GM12874 (cell line): Measurements from ENCODE around the gene DLG3.
A peak's percentile ranks its signal among the peaks of the same experiment; 100 is the strongest.

Experiments used
- TF ChIP-seq, protein P1 (sequence below): IDR thresholded peaks from 2 replicates; pipeline ENCODE4 v1.5.1; 2011; ENCODE audit warnings: low read depth, mild to moderate bottlenecking, control low read depth, low read length, moderate library complexity; ENCODE audit not compliant: insufficient read depth

The DLG3 gene

DNA sequence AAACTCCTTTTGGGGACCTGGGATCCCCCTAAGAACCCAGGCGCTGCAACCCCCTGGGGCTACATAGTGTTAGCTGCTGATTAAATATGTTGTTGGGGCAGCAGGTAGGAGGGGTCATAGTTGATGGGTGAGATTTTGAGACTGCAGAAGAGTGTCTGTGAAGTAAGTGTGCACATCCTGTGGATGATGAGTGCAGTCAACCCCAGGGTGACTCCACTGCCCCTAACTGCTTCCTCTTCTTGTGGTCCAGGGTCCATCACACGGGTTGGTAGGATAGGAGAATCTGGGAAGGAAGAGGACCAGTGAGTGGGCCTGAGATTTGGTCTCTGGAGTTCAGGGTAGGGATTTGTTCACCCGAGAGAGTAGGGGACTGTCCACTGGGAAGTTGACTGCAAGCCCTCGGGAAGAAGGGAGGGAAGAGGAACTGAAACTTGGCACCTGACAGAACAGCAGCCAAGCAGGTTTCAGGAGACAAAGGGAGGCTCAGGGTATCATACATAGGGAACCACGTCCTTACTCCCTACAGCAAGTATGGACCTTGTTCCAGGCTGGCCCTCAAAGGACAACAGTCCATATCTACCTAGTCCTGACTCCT lies 8.5 kb downstream of the DLG3 start:
- TF ChIP-seq, protein P1, sequence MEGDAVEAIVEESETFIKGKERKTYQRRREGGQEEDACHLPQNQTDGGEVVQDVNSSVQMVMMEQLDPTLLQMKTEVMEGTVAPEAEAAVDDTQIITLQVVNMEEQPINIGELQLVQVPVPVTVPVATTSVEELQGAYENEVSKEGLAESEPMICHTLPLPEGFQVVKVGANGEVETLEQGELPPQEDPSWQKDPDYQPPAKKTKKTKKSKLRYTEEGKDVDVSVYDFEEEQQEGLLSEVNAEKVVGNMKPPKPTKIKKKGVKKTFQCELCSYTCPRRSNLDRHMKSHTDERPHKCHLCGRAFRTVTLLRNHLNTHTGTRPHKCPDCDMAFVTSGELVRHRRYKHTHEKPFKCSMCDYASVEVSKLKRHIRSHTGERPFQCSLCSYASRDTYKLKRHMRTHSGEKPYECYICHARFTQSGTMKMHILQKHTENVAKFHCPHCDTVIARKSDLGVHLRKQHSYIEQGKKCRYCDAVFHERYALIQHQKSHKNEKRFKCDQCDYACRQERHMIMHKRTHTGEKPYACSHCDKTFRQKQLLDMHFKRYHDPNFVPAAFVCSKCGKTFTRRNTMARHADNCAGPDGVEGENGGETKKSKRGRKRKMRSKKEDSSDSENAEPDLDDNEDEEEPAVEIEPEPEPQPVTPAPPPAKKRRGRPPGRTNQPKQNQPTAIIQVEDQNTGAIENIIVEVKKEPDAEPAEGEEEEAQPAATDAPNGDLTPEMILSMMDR, result no peak

DNA sequence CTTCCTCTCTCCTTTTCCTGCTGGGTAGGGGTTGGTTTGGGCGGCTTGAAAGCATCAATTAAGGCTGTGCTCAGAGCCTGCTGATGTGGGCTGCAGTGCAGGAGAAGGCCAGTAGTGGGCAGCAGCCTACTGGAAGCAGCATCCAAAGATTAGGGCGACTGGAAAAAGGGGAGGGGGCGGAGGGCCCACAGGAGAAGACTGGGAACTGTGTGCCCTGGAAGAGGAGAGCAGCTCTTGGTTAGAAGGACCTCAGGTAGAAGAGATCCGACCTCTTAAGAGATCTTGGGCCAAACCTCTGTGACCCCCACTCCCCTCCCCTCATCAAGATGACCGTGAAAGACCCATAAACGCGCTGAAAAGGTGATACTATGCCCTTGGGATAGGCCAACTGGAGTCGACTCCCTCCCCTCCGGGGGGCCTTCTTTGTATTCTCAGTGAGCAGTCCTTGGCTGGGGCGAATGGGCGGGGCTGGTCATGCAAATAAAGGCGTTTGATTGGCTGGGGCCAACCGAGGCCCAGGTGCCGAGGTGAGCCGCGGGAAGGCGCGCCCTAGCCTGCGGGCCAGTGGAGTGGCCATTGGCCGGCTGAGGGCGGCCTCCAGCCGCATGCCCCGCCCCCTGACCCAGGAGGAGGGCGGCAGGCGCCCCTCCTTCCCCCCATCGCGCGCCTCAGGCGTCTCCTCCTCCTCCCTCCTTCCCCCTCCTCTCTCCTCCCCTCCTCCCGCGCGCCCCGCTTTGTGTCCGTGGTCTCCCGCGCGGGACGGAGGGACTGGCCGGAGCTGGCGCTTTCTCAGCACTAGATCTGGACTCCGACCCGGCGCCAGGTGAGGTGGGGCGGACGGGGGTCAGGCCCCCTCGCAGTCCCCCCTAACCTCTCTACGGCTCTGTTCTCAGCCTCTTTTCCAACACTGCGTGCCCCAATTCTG lies 10.1 kb downstream of the DLG3 start:
- TF ChIP-seq, protein P1, result peak; percentile 82

DNA sequence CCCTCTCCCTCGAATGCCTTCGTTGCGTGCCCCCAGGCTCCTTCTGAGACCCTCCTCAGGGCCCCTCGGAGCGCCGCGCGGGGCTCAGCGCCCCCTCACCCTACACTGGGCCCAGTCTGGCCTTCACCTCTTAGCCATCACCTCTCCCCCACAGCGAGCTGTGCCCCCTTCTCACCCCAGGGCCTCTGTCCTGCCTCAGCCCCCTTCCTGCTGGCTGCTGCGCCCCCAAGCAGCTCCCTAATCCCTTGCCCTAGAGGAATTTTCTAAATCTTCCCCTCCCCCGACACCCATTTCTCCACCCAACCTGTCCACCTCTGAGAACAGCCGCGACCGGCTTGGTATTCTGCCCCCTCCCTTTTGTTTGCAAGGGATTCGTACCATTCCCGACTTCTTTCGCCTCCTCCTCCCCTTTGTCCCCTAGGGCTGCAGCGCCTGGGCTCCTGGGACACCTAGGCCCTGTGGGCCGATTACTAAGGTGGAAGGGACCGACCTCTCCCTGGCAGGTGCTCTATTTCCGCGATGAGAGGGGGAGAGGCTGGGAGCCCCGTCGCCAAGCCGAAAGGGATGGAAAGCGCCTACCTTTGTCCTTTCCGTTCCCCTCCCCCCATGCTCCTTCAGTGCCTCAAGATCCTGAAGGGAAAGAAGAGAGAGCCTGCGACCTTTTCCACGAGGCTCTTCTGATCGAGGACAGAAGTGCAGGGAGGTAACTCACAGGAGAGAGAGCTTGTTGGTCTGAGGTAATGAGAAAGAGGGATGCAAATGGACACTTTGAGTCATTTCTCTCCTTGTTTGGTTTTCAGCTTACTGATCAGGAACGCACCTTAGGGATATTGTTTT lies 10.9 kb downstream of the DLG3 start:
- TF ChIP-seq, protein P1, result no peak

DNA sequence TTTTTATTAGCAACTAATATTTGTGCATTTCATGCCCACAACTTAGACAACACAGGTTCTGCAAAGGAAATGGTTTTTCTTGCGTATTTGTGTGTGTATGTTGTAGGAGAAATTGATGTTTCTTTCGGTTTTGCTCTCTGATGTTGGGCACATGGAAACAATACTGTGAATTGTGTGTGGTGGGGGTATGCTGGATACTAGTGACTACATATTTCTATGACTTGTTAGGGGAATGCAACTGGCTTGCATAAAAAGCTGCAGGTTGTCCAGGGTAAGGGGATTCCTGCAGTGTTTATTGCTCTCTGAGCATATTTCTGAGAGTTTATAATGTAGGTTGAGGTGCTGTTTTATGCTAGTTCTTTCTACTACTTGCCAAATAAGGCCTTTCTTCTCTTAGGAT lies 11.6 kb downstream of the DLG3 start:
- TF ChIP-seq, protein P1, result no peak

DNA sequence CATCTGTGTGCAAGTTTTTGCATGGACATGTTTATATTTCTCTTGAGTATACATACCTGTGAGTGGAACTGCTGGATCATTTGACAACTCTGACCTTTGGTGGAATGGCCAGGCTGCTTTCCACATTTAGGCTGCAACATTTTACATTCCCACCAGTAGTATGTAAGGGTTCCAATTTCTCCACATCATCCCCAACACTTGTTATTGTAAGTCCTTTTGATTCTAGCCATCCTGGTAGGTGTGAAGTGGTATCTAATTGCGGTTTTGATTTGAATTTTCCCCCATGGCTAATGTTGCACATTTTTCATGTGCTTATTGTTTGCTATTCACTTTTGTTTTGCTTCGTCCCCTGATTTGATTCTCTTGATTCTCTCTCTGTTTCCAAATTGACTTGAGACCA lies 16.4 kb downstream of the DLG3 start:
- TF ChIP-seq, protein P1, result no peak

DNA sequence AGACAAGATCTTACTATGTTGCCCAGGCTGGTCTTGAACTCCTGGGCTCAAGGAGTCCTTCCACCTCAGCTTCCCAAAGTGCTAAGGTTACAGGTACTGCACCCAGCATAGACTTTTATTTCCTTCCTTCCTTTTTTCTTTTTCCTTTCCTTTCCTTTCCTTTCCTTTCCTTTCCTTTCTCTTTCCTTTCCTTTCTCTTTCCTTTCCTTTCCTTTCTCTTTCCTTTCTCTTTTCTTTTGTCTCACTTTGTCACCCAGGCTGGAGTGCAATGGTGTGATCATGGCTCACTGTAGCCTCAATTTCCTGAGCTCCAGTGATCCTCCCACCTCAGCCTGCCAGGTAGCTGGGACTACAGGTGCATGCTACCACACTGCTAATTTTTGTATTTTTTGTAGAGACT lies 19.4 kb downstream of the DLG3 start:
- TF ChIP-seq, protein P1, result no peak

DNA sequence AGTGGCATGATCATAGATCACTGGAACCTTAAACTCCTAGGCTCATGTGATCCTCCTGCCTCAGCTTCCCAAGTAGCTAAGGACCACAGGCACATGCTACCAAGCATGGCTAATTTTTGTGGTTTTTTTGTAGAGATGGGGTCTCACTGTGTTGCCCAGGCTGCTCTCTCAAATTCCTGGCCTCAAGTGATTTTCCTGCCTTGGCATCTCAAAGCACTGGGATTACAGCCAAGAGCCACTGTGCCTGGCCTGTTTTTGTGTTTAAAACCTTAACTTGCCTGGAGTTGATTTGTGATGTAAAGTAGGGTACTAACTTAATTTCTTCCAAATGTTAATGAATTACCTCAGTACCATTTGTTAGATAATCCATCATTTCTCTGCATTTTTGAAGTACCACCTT lies 22.3 kb downstream of the DLG3 start:
- TF ChIP-seq, protein P1, result no peak
